HG03571 (cell line): ENCODE data around the gene KCNH2.

Experiments
- ATAC-seq: cut with Tn5 transposase; IDR thresholded peaks from one replicate; pipeline ENCODE4 v1.9.1; 2021; ENCODE audit not compliant: unreplicated experiment

KCNH2 gene

GRCh38 chr7:150939052-150939451, 39.1 kb downstream of the KCNH2 start:
- ATAC-seq: no peak

- ATAC-seq: no peak
Measured at GRCh38 chr7:150938566-150938965, 39.6 kb downstream of the KCNH2 start.

GRCh38 chr7:150937848-150938561, 40.1 kb downstream of the KCNH2 start:
- ATAC-seq: no peak

GRCh38 chr7:150936018-150936417, 42.1 kb downstream of the KCNH2 start:
- no peak for ATAC-seq

GRCh38 chr7:150935149-150935548, 43.0 kb downstream of the KCNH2 start:
- ATAC-seq: no peak

- ATAC-seq: no peak
Measured at GRCh38 chr7:150934045-150934766, 43.9 kb downstream of the KCNH2 start.

- ATAC-seq: no peak
Measured at GRCh38 chr7:150931199-150931869, 46.8 kb downstream of the KCNH2 start.

GRCh38 chr7:150928541-150928940, 49.6 kb downstream of the KCNH2 start:
- ATAC-seq: no peak

GRCh38 chr7:150927956-150928344, 50.2 kb downstream of the KCNH2 start:
- ATAC-seq: no peak

- no peak for ATAC-seq
Measured at GRCh38 chr7:150927157-150927955, 50.8 kb downstream of the KCNH2 start.

GRCh38 chr7:150926066-150926465, 52.1 kb downstream of the KCNH2 start:
- no peak for ATAC-seq

GRCh38 chr7:150924369-150924781, 53.7 kb downstream of the KCNH2 start:
- no peak for ATAC-seq

- no peak for ATAC-seq
Measured at GRCh38 chr7:150923802-150924201, 54.3 kb downstream of the KCNH2 start.

- ATAC-seq: no peak
Measured at GRCh38 chr7:150923196-150923595, 54.9 kb downstream of the KCNH2 start.

GRCh38 chr7:150919160-150919559, 59.0 kb downstream of the KCNH2 start:
- ATAC-seq: no peak

GRCh38 chr7:150918378-150918777, 59.7 kb downstream of the KCNH2 start:
- ATAC-seq: no peak

GRCh38 chr7:150917969-150918368, 60.2 kb downstream of the KCNH2 start:
- ATAC-seq: no peak

- ATAC-seq: no peak
Measured at GRCh38 chr7:150916670-150917069, 61.5 kb downstream of the KCNH2 start.

GRCh38 chr7:150914966-150915365, 63.2 kb downstream of the KCNH2 start:
- no peak for ATAC-seq

- ATAC-seq: no peak
Measured at GRCh38 chr7:150914196-150914595, 63.9 kb downstream of the KCNH2 start.

GRCh38 chr7:150912427-150912826, 65.7 kb downstream of the KCNH2 start:
- no peak for ATAC-seq
